DMS114 treated with DMSO at 0.1 percent for 48 hours (cell line): Measurements from ENCODE around the gene CTNNBL1.

Experiments used
- DNase-seq: peaks from one replicate; lab custom pipeline; 2025; ENCODE audit not compliant: unreplicated experiment; lab: John Stamatoyannopoulos, UW

The CTNNBL1 gene

DNA sequence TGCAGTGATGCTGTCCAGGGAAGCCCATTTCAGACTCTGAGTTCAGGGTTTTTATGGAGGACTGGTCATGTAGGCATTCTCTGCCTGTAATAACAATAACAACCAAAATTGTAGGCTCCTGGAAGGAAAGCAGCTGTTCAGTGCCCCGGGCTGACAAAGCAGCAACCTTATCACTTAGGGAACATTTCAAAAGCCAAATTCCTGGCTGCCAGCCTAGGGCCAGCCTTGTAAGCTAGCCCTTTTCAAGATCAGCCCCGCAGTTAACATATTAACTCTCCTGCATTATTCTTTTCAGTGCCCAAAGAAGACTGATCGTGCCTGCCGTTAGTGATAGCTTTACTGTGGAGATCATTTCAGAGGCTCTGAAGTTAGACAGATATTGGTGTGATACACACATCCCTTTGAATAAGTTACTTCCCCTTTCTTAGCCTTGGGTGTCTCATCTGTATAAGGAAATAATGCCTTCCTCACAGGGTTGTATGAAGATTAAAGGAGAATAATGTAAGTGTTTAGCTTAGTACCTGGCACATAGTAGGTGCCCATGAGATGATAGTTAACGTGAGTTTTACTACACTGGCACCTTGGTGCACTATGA lies 44.1 kb downstream of the CTNNBL1 start:
- DNase-seq, result no peak

DNA sequence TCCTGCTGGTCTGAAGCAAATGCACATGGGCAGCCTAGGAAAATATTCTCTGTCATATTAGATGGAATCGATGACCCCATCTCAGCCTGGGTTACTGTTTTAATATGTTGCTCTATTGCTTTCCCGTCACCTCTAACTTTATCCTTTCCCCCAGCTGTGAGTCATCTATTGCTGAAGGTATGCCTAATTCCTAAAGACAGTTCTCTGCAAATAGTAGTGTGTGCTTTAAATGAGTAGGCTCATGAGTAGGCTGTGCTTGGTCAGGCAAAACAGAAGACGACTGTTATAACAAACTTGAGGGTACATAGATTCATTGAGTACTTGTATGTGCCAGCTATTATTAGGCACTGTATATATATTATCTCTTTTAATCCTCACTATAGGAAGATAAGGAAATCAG lies 47.2 kb downstream of the CTNNBL1 start:
- no peak for DNase-seq

DNA sequence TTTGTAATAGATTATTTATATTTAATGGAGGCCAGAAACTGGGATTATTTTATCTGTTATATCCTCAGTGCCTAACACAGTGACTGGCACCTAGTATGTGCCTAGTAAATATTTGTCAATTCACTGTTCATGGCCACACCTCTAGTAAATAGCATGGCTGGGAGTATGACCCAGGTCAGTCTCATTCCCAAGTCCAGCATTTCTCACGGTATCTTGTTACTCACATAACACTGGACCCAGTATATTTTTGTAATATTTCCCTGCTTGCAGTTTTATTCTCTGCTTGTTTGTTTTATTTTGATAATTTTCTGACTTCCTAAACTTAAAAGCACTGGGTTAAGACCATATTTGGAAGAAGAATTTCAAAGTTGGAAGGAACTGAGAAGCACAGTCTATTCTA lies 47.7 kb downstream of the CTNNBL1 start:
- no peak for DNase-seq

DNA sequence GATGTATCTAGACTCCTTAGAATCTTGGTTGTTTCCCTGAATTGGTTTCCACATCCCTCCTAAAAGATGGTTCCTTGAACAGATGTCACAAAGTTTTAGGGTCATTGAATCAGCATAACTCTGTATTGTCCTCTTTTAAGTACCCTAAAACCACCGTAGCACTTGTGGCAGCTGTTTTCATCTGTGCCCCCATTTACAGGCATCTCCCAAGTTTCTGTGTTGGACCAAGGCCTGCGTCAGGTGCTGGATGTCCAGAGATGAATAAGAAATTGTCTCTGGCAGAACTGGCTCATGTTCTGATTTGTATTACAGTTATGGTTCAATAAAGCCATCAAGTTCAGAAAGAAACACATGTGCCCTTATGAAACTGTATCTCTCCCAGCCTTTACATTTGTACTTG lies 48.3 kb downstream of the CTNNBL1 start:
- no peak for DNase-seq

DNA sequence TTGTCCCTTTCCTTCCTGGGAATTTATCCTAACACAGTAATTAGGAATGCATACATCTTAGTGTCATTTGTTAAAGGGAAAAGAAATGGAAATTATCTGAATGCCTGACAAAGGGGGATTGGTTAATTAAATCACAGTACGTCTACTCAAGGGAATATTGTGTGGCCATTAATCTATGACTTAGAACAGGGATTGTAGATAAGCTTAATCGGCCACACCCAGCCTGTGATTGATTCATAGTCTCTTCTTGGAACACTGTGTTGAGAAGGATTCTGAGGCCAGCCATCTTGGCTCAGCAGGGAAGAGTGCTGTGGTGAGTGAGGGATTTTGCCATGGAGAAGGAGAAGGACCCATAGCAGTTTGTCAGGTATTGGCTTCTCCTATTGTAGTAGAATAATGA lies 50.5 kb downstream of the CTNNBL1 start:
- no peak for DNase-seq

DNA sequence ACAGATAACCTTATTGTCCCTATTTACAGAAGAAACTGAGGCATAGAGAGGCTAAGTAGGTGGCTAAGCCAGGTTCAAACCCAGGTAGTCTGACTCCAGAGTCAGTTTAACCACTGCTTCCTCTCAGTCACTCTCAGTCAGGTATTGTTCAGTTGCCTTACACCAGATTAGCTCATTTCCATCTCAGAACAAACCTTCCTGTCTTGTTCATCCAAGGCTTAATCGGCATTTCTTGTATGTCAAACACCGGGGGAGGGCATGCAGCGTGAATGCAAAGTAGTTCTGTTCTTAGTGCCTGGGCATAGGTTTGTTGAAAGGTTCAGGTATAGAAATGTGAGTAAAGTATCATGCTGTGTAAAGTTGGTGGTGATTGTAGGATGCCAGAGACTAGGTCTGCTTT lies 51.7 kb downstream of the CTNNBL1 start:
- DNase-seq, result no peak

DNA sequence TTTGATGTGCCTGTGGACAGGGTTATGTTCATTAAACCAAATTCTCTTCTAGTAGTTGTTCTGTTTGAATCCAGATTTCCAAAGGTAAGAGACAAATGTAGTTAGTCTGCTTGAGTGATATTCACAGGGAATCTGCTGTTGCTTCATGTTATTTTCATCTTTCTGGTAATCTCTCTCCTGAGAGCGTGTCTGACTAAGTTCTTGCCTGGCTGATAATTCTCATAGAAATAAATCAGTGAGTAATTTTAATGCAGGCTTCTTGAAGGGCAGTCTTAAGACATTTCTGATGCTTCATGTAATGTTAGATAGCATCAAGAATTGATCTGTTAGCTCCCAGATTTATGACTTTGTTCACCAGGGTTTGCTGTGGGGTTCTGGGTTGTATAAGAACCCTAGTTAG lies 54.2 kb downstream of the CTNNBL1 start:
- DNase-seq, result no peak

DNA sequence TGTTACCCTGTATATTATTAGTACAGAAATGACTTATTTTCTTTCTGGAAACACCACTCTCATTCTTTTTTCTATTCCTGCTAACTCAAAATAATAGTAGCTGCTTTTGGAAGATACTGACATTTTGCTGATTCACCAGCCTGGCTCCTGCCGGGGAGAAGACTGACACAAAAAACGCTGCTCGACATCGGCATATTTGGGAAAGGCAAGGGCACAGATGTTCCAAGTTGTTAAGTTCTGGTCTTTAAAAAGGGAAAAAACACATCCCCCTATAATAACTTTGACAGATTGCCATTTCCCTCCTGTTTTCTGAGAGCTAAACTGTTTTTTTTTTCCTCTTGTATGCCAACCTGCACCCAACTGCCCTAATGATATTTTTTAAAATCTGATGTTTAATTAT lies 55.4 kb downstream of the CTNNBL1 start:
- DNase-seq, result no peak

DNA sequence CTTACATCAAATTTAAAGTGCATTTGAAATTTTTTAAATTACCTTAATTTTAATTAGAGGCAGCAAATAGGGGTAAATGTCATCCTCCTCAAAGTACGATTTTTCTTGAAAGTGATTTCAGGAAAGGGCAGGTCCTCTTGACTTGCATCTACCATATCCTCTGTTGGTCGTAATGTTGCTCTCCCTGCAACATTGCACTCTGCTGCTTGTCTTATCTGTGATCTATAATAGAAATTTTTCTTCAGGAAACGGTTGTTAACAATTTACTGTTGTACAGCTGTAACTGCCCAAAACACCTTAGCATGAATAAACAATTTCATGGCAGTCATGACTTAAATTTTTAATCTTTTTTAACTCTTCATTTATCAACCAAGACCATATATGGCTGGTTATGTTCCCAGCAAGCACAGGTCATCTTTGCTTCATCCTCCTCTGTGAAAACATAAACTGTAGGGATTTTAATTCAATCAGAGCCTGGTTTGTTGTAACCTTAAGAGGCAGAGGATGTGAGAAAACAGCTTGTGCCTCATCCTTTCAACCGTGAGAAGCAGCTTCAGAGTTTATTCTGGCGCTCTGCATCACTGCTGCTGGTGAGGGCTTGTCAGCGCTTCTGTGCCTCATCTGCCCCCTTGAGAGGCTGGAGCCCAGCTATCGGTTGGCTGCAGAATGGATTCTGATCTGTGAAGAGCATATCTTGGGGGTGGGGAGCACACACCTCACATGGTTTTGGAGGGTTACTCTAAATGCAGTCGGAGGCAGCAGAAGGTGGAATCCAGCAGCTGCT lies 56.0 kb downstream of the CTNNBL1 start:
- DNase-seq, result no peak

DNA sequence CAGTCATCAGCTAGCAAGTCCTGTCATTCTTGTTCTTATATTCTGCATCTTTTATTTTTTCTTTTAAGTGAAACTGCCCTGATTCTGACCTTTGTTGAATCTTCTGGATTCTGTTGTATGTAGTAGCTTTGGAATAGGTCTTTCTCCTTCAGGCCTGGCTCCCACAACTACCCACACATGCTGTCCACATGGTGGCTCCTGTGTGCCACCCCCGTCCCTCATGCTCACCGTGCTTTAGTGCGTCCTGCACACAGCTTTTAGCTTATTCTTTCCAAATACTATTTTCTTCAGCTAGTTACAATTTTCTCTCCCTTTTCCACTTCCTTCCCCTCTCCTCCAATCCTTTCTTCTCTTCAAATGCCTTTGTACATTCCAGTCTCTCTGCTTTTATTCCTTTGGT lies 61.8 kb downstream of the CTNNBL1 start:
- no peak for DNase-seq

DNA sequence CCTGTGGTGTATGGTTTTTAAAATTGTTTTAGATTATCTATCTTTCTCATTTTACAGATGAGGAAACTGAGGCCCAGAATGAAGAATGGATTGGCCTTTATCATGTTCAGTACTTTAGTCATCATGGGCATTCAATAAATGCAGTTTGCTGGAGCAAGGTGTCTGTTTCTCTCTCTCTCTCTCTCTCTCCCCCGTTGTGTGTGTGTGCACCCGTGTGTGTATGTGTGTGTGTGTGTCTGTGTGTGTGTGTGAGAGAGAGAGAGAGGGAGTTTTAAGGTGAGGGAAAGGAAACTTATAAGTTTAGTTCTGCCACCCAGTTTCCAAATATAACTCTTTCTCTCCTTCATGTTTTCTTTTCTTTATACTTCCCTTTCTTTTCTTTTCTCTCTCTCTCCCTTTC lies 62.4 kb downstream of the CTNNBL1 start:
- no peak for DNase-seq

DNA sequence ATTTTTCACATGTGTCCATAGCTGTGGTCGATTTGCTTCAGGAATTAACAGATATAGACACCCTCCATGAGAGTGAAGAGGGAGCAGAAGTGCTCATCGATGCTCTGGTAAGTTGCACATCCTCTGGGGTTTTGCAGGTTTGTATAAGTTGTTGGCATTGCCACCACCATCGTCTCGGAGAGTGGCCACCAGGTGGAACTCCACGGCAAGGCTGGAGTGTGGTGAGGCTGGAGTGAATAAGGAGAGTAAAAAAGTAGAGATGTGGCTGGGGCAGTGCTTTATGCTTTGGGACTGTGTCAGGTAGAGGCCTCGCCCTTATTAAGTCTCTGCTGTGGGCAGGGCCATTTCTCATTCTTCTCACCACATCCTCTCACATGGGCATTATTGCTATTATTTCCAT lies 63.7 kb downstream of the CTNNBL1 start:
- DNase-seq, result no peak

DNA sequence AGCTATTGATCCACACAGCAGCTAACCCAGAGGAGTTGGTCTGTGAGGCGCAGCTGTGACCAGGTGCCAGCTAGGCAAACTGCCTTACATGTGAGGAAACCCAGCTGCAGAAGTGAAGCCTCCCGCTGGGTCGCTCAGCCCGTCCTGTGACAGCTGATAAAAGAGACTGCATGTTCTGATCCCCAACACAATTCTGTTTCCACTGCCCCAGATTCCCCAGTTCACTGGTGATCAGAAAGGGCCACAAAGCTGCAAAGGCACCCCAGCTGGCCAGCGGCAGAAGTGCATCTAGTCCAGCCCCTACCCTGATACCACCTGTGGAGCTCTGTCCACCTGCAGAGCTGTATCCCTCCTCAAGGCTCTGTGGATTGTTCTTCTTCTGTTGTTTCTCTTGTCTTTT lies 64.5 kb downstream of the CTNNBL1 start:
- no peak for DNase-seq

DNA sequence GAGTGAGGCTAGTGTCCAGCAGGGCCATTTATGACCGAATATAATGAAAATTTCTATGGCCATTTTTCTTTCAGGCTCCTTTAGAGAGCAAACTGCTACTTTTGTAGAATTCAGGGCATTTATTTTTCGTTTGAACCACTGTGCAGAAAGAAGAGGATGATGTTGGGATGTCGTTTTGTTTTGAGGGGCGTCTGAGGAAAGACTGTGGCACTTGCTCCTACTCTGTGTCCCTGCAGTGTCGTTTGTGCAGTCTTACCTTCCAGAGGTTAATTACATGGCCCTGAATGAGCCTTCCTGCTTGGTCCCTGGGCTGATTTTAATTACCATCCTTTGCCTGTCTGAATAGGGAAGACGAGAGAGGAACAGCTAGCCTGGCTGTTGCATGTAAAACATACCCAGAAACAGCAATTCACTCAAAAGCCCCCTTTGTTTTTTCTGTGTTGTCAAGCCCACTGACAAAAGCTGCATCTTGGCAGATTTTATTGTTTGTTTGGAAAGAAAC lies 65.3 kb downstream of the CTNNBL1 start:
- no peak for DNase-seq

DNA sequence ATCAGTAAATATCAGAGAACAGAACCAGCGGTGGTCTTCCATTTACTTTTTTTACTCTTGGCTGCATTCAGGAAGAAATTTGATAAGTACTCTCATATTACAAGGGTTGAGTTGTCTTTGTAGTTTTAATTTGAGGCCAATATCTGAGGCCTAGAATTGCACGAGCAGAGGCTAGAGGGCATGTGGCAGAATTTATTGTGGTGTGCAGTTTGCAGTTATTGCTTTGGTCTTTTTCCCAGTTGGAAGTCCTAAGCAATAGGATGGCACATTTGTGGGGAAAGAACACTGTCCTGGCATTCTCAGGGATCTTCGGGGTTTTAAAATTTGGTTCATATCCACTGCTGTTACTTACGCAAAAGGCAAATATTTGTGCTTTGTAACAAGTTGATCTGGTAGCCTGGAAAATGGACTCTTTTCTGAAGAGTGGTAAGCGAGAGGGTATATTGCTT lies 66.0 kb downstream of the CTNNBL1 start:
- no peak for DNase-seq

DNA sequence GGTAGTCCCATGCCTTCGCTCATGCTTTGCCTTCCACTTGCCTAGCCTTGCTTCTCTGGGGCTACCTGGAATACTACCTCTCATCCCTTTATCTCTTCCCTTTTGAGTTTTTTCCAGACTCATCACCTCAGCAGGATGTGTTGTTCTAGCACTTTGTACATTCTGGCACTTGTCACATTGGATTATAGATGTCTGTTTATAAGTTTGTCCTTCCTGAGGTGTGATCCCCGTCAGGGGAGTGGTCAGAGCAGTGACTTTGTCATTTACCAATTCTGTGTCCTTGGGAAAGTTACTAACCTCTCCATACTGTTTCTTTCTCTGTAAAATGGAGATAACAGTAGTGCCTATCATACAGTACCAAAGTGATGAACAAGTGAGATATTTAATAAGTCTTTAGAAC lies 66.5 kb downstream of the CTNNBL1 start:
- DNase-seq, result no peak

DNA sequence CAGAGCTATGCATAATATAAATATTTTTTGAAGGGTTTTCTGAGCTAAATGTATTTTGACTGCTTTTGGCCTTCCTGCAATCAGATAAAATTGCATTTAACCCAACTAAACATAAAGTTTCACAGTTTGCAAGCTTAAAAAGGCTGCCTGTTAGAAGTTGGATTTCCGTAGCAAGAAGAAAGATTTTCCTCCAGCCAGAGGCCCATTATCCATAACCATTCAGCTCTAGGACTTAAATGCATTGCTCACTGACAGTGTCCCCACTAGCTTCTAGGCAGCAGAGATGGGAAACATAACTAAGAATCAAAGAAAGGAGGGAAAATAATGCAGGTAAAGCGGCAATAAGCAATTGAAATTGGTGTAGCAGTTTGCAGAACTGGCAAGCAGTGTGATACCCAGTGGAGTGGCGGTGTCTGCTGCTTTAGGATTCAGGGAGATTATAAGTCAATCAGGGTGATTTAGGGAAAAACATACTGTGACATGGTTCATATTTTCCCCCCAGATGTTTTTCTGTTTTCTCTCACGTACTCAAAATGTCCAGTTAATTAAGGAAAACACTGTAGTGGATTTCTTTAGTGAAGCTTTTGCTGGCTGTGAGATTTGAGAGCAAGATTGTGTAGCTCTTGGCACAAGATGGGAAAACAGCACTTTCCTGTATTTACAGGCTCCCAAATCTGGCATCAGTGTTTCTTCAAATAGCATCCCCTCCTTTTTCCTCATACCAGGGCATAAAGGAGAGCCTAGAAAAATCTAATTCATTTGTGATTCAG lies 69.1 kb downstream of the CTNNBL1 start:
- DNase-seq, result no peak

DNA sequence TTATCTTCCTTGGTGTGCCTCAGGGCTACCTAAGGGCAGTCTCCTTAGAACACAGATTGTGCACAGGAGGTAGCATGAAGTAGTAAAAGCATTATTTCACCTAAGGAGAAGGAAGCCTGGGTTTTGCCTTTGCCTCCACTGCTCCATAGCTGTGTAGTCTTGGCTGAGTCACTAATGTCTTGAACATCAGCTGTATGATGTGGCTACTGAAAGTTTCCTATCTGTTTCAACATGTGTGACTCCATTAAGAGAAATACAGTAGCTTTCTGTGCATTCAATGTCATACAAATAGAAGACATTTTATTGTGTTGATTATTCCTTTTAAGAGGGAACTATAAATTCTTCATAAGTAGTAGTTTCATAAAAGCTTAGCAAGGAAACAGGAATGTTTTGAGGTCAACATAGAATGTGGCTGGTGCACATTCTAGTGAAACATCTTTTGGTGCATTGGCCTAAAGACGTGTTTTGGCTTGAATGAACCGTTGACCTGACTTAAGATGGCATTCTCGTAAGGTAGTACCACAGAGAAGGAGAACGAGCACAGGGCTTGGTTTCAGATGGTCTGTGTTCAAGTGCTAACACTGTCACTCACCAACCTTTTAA lies 70.6 kb downstream of the CTNNBL1 start:
- DNase-seq, result no peak

DNA sequence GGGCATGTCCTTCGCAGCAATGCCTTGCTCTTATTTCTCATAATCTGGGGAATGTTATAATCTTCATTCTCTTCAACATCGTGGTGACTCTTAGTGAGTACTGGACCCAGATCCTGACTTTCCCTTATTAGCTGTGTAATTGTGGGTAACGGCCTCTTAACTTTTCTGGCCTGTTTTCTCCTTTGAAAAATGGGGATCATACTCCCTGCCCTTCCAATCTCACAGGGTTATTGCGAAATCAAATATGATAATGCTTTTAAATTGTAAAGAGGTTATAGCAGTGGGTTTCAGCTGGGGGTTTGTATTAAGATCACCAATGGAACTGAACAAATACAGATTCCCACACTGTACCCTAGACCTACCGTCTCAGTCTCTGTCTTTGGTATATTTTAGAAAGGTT lies 77.1 kb downstream of the CTNNBL1 start:
- no peak for DNase-seq

DNA sequence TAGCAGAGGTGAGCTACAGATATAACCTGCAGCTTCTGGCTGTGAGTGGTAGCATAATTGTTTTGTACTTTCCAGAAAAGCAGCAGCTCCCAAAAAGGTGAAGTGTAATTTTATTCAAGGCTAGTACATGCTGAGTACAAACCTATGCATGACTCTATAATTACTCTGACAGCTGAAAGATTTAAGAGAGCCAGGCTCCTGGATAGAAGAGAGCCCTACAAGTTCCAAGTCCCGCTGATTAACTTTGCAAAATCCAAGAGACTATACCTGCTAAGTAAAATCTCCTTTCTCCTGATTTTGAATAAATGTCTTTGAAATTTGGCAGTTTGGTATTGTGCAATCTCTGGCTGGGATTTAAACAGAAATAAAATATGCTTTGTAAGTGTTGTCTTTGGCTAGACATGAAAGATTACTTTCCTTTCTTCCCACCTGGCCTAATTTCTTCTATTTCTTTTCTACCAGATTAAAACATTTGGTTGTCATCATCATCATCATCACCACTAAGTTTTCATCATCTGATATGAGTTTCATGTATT lies 79.5 kb downstream of the CTNNBL1 start:
- no peak for DNase-seq

DNA sequence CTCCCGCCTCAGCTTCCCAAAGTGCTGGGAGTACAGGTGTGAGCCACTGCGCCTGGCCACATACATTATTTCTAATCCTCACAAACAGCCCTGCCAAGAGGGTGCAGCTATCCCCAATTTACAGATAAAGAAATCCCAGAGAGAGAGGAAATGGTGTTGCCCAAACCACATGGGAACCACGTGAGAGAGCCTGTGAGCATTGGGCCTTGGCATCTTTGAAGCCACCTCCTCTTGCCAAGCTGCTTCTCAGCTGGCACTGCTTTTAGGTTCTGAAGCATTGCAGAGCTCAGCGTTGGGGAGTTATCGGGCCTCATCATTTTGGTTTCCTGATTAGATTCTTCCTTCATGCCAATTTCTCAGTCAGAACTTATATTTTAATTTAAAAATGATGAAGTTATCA lies 80.3 kb downstream of the CTNNBL1 start:
- DNase-seq, result no peak
